A549 (cell line): ENCODE measurements around the gene F8.

Source experiments
- EP300 ChIP-seq, 2 experiments: fragments of >200 bp; sonication (Bioruptor Twin); formaldehyde crosslinking; IDR thresholded peaks; 2 replicates in 1 of 2; 3 replicates in 1 of 2; pipeline ENCODE4 v1.6.1; 2016 to 2017
- TF ChIP-seq, protein P1 (sequence below): IDR thresholded peaks from 2 replicates; pipeline ENCODE4 v1.6.1; 2012
- TF ChIP-seq, protein P2 (sequence below): fragments of >200 bp; sonication (Bioruptor Twin); formaldehyde crosslinking; IDR thresholded peaks from 3 replicates; pipeline ENCODE4 v1.5.1; 2016

DNA sequence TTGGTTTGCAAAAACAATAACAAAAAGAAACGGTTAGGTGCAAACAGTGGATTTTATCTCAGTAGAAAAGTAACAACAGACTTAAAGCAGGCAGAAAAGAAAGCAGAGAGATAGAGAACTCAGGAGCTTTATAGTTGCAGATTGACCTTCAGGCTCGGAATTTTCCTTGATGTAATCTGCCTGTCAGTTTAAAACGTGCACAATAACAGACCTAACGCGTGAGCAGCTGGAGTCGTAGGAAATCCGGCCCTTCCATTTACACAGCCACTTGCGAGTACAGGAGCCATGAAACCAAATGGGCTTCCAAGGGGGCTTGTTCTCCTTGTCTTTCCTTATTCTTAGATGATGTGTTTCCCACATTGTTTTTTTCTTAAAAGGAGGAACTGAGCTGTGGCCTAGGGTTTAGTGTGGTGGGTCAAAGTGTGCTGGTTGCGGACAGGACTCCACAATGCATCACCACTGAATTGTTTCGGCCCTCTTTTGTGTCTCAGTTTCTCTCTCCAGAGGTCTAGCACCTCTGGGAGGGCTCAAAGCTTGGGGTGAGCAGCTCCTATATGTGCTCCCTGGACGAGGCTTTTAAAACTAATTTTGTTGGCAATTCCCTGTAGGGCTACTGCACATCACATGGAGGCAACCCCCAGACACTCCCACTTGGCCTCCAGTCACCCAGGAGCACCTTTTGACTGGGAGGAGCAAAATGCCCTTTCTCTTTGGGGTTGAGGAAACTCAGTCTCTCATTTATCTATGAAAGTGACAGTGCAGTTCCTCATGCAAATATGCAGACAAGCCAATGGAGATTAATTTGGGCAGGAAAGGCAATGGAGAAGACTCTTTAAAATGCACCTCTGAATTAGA is 203.4 kb downstream of the F8 start:
- TF ChIP-seq, protein P1, sequence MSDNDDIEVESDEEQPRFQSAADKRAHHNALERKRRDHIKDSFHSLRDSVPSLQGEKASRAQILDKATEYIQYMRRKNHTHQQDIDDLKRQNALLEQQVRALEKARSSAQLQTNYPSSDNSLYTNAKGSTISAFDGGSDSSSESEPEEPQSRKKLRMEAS, result no peak
- TF ChIP-seq EP300 (IDR thresholded peaks at IDR 0.05), result no peak
- TF ChIP-seq, protein P2, sequence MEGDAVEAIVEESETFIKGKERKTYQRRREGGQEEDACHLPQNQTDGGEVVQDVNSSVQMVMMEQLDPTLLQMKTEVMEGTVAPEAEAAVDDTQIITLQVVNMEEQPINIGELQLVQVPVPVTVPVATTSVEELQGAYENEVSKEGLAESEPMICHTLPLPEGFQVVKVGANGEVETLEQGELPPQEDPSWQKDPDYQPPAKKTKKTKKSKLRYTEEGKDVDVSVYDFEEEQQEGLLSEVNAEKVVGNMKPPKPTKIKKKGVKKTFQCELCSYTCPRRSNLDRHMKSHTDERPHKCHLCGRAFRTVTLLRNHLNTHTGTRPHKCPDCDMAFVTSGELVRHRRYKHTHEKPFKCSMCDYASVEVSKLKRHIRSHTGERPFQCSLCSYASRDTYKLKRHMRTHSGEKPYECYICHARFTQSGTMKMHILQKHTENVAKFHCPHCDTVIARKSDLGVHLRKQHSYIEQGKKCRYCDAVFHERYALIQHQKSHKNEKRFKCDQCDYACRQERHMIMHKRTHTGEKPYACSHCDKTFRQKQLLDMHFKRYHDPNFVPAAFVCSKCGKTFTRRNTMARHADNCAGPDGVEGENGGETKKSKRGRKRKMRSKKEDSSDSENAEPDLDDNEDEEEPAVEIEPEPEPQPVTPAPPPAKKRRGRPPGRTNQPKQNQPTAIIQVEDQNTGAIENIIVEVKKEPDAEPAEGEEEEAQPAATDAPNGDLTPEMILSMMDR, result no peak
